ENCODE data around the gene TAS2R30.

- TF ChIP-seq BHLHE40 (IDR thresholded peaks at IDR 0.05; ENCODE audit: borderline replicate concordance) (no peak), FOXK2 (IDR thresholded peaks at IDR 0.05) (no peak), NFRKB (IDR thresholded peaks at IDR 0.05) (no peak), FOXA1 (IDR thresholded peaks at IDR 0.05) (no peak), PKNOX1 (IDR thresholded peaks at IDR 0.05) (no peak), FOXM1 (IDR thresholded peaks at IDR 0.05; ENCODE audit: borderline replicate concordance) (no peak)
Observed at GRCh38 chr12:11144297-11144696, 9.9 kb upstream of the TAS2R30 start.

Measured in HEK293T (cell line).